HG02943 (cell line): ENCODE measurements around the gene HDAC4.

Experiments used
- ATAC-seq: cut with Tn5 transposase; IDR thresholded peaks from one replicate; pipeline ENCODE4 v1.9.1; 2021; ENCODE audit warnings: mild to moderate bottlenecking, low read depth, moderate library complexity; ENCODE audit not compliant: unreplicated experiment

The HDAC4 gene

DNA sequence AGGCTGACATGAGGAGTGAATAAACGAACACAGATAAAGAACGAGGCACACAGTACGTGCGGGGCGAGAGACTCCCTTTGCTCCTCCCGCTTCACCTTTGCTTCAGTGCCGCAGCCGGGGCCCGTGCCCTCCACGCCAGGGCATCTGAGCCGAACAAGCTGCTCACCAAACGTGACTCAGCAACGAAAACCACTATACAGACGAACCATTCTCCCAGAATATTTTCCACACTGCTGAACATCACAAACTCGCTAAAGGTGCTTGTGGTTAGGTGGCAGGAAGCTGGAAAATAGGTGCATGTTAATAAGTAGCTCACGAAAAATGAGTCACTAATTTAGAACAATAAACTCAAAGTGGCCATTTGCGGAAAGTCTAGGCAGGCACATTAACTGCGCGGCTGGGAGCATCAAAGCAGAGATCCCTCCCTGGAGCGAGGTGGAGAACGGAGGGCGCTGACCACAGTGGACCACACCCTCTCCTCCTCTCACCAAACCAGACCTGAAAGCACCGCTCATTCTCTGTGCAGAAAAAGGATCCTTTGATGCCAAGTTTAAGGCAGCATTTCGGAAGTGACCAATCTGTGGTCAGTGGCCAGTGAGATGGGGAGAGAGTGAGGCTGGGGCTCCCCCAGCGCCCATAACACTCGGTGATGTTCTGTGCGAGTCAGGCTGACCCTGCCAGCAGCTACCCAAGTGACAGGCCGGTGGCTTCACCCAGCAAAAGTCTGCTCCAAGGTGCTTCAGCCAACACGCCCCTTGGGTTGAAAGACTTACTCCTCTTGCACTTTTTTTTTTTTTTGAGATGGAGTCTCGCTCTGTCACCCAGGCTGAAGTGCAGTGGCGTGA lies 153.2 kb downstream of the HDAC4 start:
- no peak for ATAC-seq

DNA sequence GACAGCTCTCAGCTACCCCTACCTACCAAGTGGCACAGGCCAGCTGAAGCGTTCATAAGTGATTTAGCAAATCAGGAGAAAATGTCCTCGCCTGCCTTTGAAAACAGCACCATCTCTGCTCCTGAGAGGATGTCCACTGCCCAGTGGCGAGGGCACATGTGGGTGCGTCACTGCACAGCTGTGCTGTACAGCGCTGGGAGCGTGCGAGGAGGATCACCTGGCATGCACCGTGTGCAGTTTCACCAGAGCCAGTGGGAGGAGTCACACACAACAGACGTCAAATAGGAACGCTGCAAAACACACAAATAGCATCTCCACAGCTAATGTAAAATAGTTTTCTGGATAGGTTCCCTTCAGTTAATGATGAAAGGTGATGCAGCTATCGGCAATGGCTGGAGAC lies 154.1 kb downstream of the HDAC4 start:
- ATAC-seq: no peak

DNA sequence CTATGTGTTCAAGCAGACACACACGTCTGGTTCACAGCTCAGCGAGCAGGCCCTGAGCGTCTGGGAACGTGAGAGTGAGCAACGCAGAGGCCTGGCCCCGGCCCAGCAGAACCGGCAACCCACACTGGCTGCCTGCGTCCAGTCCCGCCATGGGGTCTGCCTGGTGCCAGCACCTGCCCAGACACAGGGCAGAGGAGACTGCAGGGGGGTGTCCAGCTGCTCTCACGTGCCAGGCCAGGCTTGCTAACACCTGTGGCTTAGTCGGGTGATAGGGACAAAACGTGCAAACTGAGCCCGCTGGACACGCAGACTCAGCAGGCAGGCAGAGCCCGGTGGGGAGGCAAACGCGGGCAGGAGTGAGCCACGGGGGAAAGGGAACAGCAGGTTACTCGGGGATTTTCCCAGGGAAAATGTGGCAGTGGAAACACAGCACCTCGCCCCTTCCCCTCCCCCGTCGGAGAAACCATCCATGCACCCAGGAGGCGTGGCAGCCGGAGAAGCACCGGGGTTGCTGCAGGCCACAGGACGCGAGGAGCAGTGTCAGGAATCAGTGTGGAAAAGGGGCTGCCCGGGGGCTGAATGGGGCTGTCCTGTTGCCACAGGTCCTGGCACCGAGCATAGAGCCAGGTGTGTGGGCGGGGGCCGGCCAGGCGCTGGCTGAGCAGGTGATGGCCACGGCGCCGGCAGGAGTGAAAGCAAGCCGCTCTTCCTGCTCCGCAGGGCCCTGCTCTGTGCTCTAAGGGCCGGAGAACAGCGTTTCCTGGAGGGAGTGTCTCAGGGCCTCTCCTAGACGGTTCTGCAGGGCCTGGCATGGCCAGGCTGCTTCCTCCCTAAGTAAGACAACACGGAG lies 154.7 kb downstream of the HDAC4 start:
- no peak for ATAC-seq

DNA sequence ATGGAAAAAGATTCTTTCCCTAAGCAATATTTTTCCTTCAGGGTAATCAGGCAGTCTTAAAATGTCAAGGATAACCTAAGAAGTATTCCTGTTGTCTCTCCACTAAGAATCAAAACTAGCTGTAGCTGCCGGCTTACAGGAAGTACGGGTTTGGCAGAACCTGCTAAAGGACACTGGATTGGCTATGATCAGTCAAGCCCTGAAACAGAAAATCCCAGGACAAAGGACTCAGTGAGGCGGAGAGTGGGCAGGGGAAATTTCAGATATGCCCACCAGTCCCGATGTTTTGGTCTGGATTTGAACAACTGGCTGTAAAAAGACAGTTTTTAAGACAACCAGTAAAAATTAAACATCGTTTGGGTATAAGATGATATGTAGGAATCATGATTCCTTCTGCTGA lies 155.7 kb downstream of the HDAC4 start:
- no peak for ATAC-seq

DNA sequence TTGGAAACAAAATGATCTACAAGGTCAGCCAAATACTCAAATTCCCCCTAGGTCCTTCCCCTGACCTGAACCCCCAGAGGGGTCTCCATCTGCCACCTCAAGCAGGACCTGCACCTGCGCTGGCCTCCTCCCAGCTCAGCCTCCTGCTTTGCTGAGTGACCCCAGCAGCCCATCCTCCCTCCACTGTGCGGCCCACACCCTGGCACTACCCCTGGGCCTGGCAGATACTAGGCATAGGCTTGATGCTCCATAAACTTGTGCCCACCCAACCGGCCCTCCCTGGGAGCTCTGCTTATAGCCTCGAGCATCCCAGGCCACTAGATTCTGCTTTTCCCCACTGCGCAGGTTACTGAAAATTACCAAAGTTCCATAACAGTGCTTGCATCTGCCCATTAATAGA lies 156.2 kb downstream of the HDAC4 start:
- ATAC-seq: no peak

DNA sequence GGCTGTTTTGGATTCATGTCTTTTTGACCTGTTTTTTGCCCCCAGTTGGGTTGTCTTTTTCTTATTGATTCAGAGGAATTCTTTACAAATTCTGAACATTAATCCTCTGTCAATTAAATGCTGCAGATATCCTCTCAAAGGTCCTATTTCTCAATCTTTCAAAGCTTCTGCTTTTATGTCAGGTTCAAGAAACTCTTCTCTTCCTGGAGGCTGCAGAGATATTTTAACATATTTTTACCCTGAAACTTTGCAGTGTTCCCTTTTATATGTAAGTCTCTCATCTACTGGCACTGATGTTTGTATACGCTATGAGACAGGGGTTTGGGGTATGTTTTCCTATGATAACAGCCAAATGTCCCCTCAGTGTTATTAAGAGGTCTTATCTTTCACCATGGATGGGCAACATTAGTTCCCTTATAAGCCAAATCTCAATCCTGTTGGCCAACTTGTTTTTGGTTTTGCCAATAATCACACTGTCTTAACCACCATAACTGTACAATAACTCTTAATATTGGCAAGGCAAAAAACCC lies 159.3 kb downstream of the HDAC4 start:
- no peak for ATAC-seq

DNA sequence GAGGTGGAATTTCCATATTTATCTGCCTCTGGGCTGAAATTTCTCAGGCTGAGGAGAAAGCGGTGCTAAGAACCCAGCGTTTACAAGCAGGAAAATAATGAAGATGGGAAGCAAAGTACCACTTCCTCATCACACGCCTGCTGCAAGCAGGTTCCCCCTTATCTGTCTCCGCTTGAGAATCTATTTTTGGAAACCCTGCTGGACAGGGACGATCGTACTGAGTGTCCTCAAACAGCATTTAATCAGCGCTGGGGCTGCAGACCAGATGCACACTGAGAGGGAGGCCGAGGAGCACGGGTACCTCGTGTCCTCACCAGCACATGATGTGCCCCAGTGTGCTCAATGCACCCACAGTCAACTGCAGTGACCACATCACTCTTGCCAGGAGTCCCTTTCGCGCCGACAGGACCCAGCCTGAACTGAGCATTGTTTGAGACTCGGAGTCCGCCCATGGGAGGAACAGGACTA lies 160.4 kb downstream of the HDAC4 start:
- ATAC-seq: no peak

DNA sequence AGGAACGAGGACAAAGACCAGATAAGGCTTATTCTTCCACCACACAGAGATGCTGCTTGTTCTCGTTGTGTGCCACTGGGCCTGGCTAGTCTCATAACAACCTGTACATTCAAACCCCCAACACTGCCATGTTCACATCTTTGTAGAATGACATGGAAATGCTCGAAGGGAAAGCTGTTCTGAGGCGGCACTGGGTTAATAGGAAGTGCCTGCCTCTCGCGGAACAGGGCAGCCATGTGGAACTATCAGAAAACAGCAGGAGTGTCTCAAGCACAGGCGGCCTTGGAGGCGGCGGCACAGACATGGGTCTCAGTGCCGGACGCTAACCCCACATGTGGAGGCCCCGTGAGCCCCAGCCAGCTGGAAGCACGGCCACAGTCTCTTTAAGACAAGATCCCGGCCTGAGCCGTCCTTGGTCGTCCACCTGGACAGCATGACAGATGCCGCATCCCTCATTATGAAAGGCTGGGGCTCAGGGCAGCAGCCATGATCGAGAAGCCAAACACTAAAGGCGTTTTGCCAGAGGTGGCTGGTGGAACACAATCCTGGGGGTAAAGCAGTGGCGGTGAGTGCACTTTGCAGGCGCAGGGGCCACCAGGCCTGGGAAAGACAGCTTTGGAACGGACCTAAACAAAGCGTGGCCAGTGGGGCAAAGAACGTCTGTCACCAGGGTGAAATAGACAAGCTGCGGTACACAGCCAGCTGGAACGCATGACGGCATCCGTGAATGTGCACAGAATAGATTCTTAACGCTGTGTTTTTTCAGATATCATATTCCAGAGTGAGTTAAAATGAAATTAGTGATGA lies 161.0 kb downstream of the HDAC4 start:
- no peak for ATAC-seq

DNA sequence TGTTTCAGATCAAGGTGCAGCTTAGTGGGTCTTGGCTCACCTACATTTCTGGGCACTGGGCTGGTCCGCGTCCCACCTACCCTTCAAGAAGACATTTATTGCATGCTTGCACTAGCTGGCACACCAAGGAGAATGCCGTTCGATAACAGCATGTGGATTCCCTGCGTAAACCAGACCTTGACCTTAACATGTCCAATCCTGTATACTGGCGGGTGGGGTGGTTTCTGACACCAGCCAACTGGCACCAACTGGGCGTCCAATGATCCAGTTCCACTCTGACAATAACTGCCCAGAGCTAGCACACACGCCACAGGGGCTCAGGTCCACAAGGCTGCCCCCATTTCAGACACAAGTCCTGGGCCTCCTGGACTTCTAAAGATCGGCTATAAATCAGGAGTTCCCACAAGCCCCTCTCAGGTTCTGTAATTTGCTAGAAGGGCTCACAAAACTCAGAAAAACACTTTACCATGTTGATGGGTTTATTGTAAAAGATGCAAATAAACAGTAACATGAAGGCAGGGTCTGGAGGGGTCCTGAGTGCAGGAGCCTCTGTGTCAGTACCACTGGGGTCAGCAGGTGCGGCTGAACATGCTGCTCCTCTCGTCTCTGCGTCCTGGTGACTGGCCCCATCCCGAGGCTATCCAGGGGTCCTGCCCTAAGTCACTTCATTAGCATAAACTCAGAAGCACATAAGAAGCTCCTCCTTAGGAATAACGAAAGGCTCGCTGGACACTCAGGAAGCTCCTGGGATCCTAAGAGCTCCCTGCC lies 161.8 kb downstream of the HDAC4 start:
- ATAC-seq: no peak

DNA sequence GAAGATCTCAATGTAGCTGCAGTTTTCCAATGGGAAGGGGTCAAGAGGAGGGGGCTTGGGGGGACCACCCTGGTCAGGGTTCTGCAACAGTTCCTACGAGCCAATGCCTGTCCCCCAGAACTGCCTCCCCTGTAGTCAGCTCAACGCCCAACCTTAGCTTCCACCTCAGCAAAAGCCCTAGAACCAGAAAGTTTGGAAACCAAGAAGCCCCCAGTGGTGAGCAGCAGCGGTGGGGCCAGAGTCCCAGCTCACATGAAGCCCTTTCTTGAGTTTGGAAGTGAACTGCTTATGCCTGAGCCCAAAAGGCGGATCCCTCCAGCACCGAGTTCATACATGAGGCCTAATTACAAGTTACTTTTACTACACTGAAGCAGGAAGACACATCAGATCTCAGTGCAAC lies 162.4 kb downstream of the HDAC4 start:
- no peak for ATAC-seq

DNA sequence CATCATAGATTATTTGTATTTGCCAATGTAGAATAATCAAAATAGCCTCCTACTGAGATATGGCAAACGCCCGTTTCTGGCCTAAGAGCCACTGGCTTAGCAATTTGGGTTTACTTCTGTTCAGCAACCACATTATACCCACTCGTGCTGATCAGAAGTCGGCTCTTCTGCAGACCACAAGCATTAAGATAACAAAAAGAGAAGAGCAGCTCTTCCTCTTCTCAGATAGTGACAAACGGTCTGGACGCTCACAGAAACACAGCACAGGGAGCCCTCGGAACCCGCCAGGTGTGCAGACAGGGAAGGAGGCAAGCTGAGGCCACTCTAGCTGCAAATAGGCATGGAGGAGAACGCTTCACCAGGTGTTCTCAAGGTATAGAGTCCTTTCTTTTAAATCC lies 164.0 kb downstream of the HDAC4 start:
- ATAC-seq: no peak

DNA sequence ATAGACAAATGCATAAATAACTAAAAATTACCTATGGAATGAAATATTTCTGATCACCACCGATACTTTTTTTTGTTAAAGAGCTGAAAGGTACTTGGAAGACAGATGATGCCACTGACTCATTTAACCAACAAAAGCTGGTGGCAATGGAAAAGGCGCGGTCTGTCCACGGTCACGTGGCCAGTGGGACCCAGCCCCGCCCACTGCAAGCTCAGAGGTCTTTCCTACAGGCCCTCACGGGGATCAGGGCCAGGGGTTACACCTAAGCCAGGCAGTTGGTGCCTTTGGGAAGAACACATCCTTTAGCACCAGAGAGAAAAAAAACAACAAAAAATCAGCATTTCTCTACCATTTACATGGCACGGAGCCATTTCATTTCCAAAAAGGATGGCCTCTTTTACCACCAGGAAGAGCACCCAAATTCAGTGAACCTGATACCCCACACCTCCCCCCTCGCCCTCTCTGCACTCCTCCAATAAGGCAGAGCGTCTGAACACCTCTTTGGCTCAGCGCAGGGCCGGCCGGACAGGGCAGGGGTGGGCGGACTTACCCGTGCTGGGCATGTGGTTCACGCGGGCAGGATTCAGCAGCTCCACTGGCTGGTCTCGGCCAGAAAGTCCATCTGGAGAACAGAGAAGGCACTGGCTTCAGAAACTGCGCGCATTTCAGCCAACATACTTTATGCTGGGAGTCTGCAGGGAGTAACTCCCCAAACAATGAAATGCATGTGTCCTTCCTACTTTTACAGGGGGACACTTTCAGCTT lies 164.6 kb downstream of the HDAC4 start:
- no peak for ATAC-seq

DNA sequence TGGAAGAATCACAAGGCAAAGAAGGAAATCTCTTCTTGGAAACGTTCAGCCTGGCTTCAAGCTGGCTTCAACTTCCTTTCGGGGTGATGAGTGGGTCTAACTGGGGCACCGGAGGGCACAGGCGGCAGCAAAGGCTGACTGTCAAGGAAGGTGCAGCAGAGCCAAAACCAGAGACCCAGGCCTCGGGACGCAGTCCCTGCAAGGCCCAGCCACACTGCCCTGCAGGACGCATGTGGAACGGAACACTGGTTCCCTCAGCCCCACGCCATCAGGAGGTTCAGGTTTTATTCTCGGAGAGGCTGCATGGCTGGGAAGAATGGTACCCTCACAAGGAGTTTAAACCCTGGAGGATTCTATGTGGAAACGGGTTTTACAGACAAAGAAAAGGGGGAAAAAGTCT lies 165.5 kb downstream of the HDAC4 start:
- no peak for ATAC-seq

DNA sequence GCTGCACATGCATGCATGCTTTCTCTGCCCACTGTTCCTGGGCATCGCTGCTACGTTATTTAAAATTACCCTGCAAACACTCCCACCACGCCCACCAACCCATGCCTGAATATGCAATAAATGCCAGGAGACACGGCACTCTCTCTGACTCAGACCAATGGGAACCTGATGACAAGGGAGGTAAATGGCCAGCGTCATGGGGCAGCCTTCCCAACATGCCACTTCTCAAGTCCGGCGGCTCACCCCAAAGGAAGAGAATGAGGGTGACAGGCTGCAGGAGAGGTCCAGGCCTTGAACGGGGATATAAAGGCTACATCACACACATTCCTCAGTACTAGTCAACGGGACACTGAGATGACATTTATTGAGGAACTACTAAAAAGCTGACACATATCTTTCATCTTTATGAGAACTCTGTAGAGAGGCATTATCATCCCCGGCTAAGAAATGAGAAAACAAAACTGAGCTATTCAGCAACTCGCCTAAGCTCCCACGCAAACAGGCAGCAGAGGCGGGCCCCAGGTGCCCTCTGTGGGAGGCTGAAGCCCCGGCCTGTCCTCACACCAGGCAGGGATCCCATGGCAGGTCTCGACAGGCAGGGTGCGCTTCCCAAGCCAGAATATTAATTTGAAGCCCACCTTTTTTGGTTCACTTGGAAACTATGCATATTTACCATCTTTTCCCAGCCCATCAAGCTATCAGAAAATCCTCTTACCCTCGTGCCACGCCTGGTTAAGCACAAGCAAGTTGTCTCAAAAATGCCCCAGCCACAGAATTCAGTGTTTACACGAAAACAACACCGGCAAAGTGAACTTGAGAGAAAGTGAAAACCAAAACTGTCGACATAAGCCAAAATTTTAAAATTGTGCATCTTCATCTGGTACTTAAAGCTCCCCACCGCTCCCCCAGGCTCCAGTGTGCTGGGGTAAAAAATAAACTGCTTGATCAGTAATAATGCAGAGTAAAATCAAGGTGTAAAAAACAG lies 166.3 kb downstream of the HDAC4 start:
- no peak for ATAC-seq

DNA sequence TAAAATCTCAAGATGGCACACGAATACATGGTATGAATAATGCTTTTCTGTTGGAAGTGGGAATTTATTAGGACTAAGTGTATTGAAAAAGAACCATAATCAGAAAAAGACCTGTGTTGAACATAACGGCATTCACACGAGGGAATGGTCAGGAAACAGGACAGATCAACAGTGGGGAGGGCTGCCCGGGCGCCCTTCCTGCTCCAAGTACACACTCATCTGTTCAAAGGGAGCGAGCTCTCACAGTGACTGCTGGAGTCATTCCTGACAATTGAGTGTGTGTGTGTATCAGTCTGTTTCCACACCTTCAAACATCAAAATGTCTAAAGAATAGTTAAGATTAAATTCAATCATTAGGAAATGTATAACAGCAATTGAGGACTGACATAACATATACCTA lies 167.2 kb downstream of the HDAC4 start:
- ATAC-seq: no peak

DNA sequence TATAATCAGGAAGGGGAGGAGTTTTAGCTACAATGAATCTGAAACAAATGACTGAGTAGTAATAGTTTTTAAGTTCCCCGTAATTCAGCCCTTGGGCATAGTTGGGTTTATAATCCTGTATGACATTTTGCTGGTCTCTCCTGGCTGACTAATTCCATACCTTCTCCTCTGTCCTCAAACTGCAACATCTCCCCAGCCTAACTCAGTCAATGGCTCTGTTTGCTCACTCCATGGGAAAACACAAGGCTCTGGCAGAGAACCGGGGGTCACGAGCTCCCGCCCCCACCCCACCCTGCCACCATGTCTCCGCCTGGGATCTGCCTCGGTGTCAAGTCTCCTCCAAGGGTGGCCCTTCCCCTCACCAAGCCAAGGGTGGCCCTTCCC lies 168.6 kb downstream of the HDAC4 start:
- no peak for ATAC-seq

DNA sequence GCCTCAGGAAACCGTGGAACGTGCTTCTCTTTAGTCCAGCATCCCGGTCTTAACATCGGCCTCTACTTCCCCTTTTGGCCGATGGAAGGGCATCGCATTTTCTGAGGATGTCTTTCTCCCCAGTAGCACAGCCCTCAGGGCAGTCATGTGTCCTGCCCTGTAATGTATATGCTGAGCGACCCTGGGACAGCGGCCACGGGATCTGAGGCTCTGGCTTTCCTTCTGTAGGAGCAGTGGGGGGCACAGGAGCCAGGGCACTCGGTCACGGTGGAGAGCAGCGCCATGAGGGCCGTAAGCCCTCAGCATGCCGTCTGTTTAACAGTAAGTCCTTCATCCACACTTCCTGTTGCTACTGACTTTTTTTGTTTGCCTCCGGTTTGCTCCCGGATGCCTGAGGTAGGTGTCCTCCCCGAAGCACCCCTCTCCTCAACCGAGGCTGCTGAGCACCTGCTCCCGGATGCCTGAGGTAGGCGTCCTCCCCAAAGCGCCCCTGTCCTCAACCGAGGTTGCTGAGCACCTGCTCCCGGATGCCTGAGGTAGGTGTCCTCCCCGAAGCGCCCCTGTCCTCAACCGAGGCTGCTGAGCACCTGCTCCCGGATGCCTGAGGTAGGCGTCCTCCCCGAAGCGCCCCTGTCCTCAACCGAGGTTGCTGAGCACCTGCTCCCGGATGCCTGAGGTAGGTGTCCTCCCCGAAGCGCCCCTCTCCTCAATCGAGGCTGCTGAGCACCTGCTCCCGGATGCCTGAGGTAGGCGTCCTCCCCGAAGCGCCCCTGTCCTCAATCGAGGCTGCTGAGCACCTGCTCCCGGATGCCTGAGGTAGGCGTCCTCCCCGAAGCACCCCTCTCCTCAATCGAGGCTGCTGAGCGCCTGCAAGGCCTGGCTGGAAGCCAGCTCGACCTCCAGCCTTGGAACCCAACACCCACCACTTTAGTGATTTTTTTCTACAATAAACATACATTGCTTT lies 169.3 kb downstream of the HDAC4 start:
- no peak for ATAC-seq
